WTC11 (cell line): ENCODE results near the gene UBE2D2.

ENCODE experiments used
- CTCF ChIP-seq: fragments of 200-600 bp; IDR thresholded peaks from 2 replicates; pipeline ENCODE4 v1.8.0; 2022; ENCODE audit warnings: antibody characterized with exemption
- NFYB ChIP-seq: sonication (generic); formaldehyde crosslinking; conservative IDR thresholded peaks from 2 replicates; pipeline ENCODE4 v1.8.0; 2022; ENCODE audit warnings: low read depth, missing genetic modification reagents
- PREB ChIP-seq: sonication (generic); formaldehyde crosslinking; IDR thresholded peaks from 2 replicates; pipeline ENCODE4 v1.8.1; 2022; ENCODE audit warnings: mild to moderate bottlenecking, missing genetic modification reagents, moderate library complexity, borderline replicate concordance
- ZNF416 ChIP-seq: fragments of 250-450 bp; sonication (Bioruptor Pico); IDR thresholded peaks from 2 replicates; pipeline ENCODE4 v1.9.0; 2021; ENCODE audit warnings: mild to moderate bottlenecking, inconsistent platforms

- no peak for TF ChIP-seq NFYB (CRISPR knock-in tag)
- TF ChIP-seq CTCF, result no peak
- no peak for TF ChIP-seq ZNF416 (CRISPR knock-in tag)
- TF ChIP-seq PREB (CRISPR knock-in tag), result no peak
These were observed 92.5 kb downstream of the UBE2D2 start for GRCh38 chr5:139653616-139654015.
